HepG2 (cell line): Measurements from ENCODE around the gene SLC38A1. TPM values are rescaled to one million over a fixed set of nuclear protein-coding genes. Genes with fewer than 3 reads are reported as not detected.

Experiments used
- ARHGAP35 ChIP-seq: sonication (generic); formaldehyde crosslinking; IDR thresholded peaks from 2 replicates; pipeline ENCODE4 v1.9.0; 2022; ENCODE audit warnings: mild to moderate bottlenecking, inconsistent platforms, moderate library complexity, missing genetic modification reagents, borderline replicate concordance
- EHMT2 ChIP-seq: fragments of 200-600 bp; sonication (generic); IDR thresholded peaks from 2 replicates; pipeline ENCODE4 v1.7.0; 2017; ENCODE audit warnings: antibody characterized with exemption, low read depth, low read length, borderline replicate concordance
- ETV5 ChIP-seq: IDR thresholded peaks from 2 replicates; pipeline ENCODE4 v1.6.1; 2018; ENCODE audit warnings: missing biosample characterization, missing genetic modification reagents, inconsistent platforms, borderline replicate concordance
- FOXK1 ChIP-seq: sonication (generic); formaldehyde crosslinking; IDR thresholded peaks from 2 replicates; pipeline ENCODE4 v1.4.0; 2020; ENCODE audit warnings: low read depth, missing genetic modification reagents, borderline replicate concordance
- GTF3A ChIP-seq: sonication (generic); formaldehyde crosslinking; conservative IDR thresholded peaks from 2 replicates; pipeline ENCODE4 v1.4.0; 2020; ENCODE audit warnings: mild to moderate bottlenecking, missing genetic modification reagents
- HDAC2 ChIP-seq: sonication (generic); formaldehyde crosslinking; IDR thresholded peaks from 2 replicates; pipeline ENCODE4 v1.4.0; 2020; ENCODE audit warnings: missing genetic modification reagents
- HNRNPH1 ChIP-seq: fragments of 200-400 bp; formaldehyde crosslinking; optimal IDR thresholded peaks from 2 replicates; pipeline ENCODE3; 2017; ENCODE audit warnings: mild to moderate bottlenecking, low read depth, low read length
- HNRNPK ChIP-seq: fragments of 200-400 bp; formaldehyde crosslinking; IDR thresholded peaks from 2 replicates; pipeline ENCODE4 v1.6.1; 2018; ENCODE audit warnings: low read length, low read depth, moderate library complexity, mild to moderate bottlenecking; ENCODE audit not compliant: poor library complexity, severe bottlenecking
- KLF9 ChIP-seq: IDR thresholded peaks from 2 replicates; pipeline ENCODE4 v1.6.1; 2016; ENCODE audit warnings: low read depth
- PRDM10 ChIP-seq: sonication (generic); formaldehyde crosslinking; IDR thresholded peaks from 2 replicates; pipeline ENCODE4 v1.4.0; 2020; ENCODE audit warnings: low read depth, missing genetic modification reagents
- RAD21 ChIP-seq: fragments of 450-650 bp; formaldehyde crosslinking; IDR thresholded peaks from 2 replicates; pipeline ENCODE4 v1.5.0; 2020; ENCODE audit warnings: mild to moderate bottlenecking
- SNRNP70 ChIP-seq: fragments of 200-400 bp; formaldehyde crosslinking; IDR thresholded peaks from 2 replicates; pipeline ENCODE4 v1.6.1; 2017; ENCODE audit warnings: mild to moderate bottlenecking, low read depth, low read length, moderate library complexity
- YEATS4 ChIP-seq: sonication (generic); formaldehyde crosslinking; IDR thresholded peaks from 2 replicates; pipeline ENCODE4 v1.4.0; 2020; ENCODE audit warnings: missing genetic modification reagents, borderline replicate concordance
- ZMYM4 ChIP-seq: sonication (generic); formaldehyde crosslinking; IDR thresholded peaks from 2 replicates; pipeline ENCODE4 v1.8.1; 2023; ENCODE audit warnings: mild to moderate bottlenecking, missing genetic modification reagents
- ZNF224 ChIP-seq: sonication (generic); formaldehyde crosslinking; IDR thresholded peaks from 2 replicates; pipeline ENCODE4 v1.5.0; 2020; ENCODE audit warnings: mild to moderate bottlenecking, missing genetic modification reagents
- ZNF776 ChIP-seq: sonication (generic); formaldehyde crosslinking; IDR thresholded peaks from 2 replicates; pipeline ENCODE4 v1.4.0; 2020; ENCODE audit warnings: mild to moderate bottlenecking, missing genetic modification reagents
- ZNF839 ChIP-seq: sonication (generic); formaldehyde crosslinking; IDR thresholded peaks from 2 replicates; pipeline ENCODE4 v1.4.0; 2020; ENCODE audit warnings: missing genetic modification reagents, mild to moderate bottlenecking, borderline replicate concordance
- polyA plus RNA-seq, 8 experiments: library from polyadenylated mRNA; depleted of rRNA in 3 of 8; stranded (reverse) in 7 of 8; unstranded in 1 of 8; fragments of >200 nt; fragmentation: Illumina TruSeq in 4 of 8; extraction: Trizol in 4 of 8; gene quantifications; 2 replicates each; pipeline versions ENCODE4 v1.2.1 to v1.2.3, GENCODE V29; 2011 to 2016; ENCODE audit warnings: low read depth in 4 of 8, missing spikeins in 1 of 8, mixed read lengths in 1 of 8; ENCODE audit not compliant: insufficient read depth in 1 of 8
- total RNA-seq, 5 experiments: library from RNA; depleted of rRNA; stranded (reverse); fragments of >200 nt; fragmentation: Illumina TruSeq; extraction: Trizol; gene quantifications; 2 replicates each; pipeline ENCODE4 v1.2.3, GENCODE V29; 2016; ENCODE audit warnings: low read depth in 1 of 5
- TF ChIP-seq, protein P1 (sequence below): sonication (generic); formaldehyde crosslinking; IDR thresholded peaks from 2 replicates; pipeline ENCODE4 v1.8.1; 2023; ENCODE audit warnings: missing genetic modification reagents, mild to moderate bottlenecking, borderline replicate concordance
- TF ChIP-seq, protein P2 (sequence below): sonication (generic); formaldehyde crosslinking; IDR thresholded peaks from 2 replicates; pipeline ENCODE4 v1.4.0; 2020; ENCODE audit warnings: missing genetic modification reagents
- TF ChIP-seq, protein P3 (sequence below): IDR thresholded peaks from 2 replicates; pipeline ENCODE4 v1.6.1; 2016; ENCODE audit warnings: missing compliant biosample characterization, missing genetic modification reagents, borderline replicate concordance

The SLC38A1 gene
- total and polyA plus RNA-seq, 2 of the 13 experiments (the other 11 are each of a cell fraction or from before 2014, with no cell fraction given), result 47.0 to 50.6 TPM

DNA sequence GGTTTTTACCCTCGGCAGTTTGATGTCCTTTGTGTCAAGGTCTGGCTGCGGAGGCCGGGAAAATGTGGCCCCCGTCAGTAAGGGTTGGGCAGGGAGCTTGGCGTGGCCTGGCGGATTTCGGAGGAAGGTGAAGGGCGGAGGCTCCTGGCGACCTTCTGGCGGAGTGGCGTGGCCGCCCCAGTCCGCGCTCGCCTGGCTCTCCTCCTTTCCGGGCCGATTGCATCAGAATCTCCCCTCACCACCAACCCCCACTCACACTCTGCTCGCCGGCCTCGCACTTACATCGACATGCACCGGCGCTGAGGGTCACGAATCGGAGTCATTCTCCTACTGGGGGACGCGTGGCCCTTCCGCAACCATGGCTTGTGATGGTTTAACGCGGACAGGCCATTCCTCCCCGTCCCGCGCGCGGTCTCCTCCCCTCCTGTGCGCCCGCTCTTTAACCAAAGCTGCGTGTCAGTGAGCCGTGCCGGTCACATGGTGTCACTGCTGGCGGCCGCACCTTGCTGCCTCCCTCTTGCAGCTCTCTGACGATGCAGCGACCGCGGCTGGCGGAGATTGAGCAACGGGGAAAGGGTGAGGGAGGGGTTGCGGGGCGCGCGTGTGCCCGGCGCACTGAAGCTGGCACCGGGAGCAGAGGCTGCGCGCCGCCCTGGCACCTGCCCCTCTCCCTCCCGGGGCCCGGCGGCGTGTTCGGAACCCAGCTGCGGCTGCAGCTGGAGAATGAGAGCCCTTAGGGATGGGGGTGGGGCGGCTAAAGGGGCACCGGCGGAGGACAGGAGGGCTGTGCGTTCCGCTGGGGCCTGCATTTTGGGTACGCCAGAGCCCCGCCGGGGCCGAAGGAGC lies at the start of gene SLC38A1 (continued):
- TF ChIP-seq PRDM10 (CRISPR knock-in tag), result peak; percentile 50; the same call in 1 of the 2 replicates
- no peak for TF ChIP-seq FOXK1 (CRISPR knock-in tag)
- no peak for TF ChIP-seq GTF3A (CRISPR knock-in tag)
- TF ChIP-seq, protein P1, sequence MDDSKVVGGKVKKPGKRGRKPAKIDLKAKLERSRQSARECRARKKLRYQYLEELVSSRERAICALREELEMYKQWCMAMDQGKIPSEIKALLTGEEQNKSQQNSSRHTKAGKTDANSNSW, result peak; percentile 88; the same call in 1 of the 2 replicates
- TF ChIP-seq ETV5 (CRISPR knock-in tag), result peak; percentile 39
- TF ChIP-seq, protein P2, sequence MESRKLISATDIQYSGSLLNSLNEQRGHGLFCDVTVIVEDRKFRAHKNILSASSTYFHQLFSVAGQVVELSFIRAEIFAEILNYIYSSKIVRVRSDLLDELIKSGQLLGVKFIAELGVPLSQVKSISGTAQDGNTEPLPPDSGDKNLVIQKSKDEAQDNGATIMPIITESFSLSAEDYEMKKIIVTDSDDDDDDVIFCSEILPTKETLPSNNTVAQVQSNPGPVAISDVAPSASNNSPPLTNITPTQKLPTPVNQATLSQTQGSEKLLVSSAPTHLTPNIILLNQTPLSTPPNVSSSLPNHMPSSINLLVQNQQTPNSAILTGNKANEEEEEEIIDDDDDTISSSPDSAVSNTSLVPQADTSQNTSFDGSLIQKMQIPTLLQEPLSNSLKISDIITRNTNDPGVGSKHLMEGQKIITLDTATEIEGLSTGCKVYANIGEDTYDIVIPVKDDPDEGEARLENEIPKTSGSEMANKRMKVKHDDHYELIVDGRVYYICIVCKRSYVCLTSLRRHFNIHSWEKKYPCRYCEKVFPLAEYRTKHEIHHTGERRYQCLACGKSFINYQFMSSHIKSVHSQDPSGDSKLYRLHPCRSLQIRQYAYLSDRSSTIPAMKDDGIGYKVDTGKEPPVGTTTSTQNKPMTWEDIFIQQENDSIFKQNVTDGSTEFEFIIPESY (CRISPR knock-in tag), result no peak
- TF ChIP-seq HDAC2 (CRISPR knock-in tag), result peak; percentile 69
- peak; percentile 94 for TF ChIP-seq YEATS4
- no peak for TF ChIP-seq KLF9 (CRISPR knock-in tag)
- TF ChIP-seq HNRNPH1, result peak; percentile 24
- no peak for TF ChIP-seq RAD21 (CRISPR knock-in tag)
- TF ChIP-seq EHMT2, result no peak
- TF ChIP-seq HNRNPK, result peak; percentile 86
- peak; percentile 62 for TF ChIP-seq ZNF839 (CRISPR knock-in tag)
- peak; percentile 92 for TF ChIP-seq ZMYM4 (CRISPR knock-in tag)
- no peak for TF ChIP-seq SNRNP70
- TF ChIP-seq, protein P3, sequence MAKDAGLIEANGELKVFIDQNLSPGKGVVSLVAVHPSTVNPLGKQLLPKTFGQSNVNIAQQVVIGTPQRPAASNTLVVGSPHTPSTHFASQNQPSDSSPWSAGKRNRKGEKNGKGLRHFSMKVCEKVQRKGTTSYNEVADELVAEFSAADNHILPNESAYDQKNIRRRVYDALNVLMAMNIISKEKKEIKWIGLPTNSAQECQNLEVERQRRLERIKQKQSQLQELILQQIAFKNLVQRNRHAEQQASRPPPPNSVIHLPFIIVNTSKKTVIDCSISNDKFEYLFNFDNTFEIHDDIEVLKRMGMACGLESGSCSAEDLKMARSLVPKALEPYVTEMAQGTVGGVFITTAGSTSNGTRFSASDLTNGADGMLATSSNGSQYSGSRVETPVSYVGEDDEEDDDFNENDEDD (CRISPR knock-in tag), result peak; percentile 93
- peak; percentile 94 for TF ChIP-seq ZNF776 (CRISPR knock-in tag)
- TF ChIP-seq ARHGAP35 (CRISPR knock-in tag), result peak; percentile 80; the same call in 1 of the 2 replicates
- peak; percentile 91; the same call in 1 of the 2 replicates for TF ChIP-seq ZNF224 (CRISPR knock-in tag)
